H9 (cell line): ENCODE results near the gene NEK6. TPM values are rescaled to one million over a fixed set of nuclear protein-coding genes. Genes with fewer than 3 reads are reported as not detected.

Experiments
- DNase-seq: peaks from one replicate; pipeline ENCODE4 v3.0.0-alpha.2; 2017
- H2AFZ ChIP-seq: one replicate; pipeline ENCODE4 v1.6.1; 2013; ENCODE audit warnings: mild to moderate bottlenecking, low read length, control low read depth, moderate library complexity
- H2AK5ac ChIP-seq: 2 replicates; pipeline ENCODE4 v1.6.1; 2013; ENCODE audit warnings: low read length, control low read depth, mixed read lengths; ENCODE audit not compliant: insufficient read length
- H2BK120ac ChIP-seq: one replicate; pipeline ENCODE4 v1.6.1; 2013; ENCODE audit warnings: low read depth, mild to moderate bottlenecking, low read length, control low read depth, inconsistent platforms; ENCODE audit not compliant: poor library complexity, severe bottlenecking
- H2BK12ac ChIP-seq: 2 replicates; pipeline ENCODE4 v1.6.1; 2013; ENCODE audit warnings: low read length, control low read depth, mixed read lengths, low read depth; ENCODE audit not compliant: insufficient read length
- H2BK15ac ChIP-seq: 2 replicates; pipeline ENCODE4 v1.6.1; 2013; ENCODE audit warnings: low read depth, low read length, control low read depth
- H2BK20ac ChIP-seq: one replicate; pipeline ENCODE4 v1.6.1; 2013; ENCODE audit warnings: low read depth, mild to moderate bottlenecking, low read length, control low read depth, inconsistent platforms; ENCODE audit not compliant: poor library complexity, severe bottlenecking
- H2BK5ac ChIP-seq: 2 replicates; pipeline ENCODE4 v1.6.1; 2013; ENCODE audit warnings: low read length, control low read depth, mixed read lengths; ENCODE audit not compliant: insufficient read length
- H3K14ac ChIP-seq: 2 replicates; pipeline ENCODE4 v1.6.1; 2013; ENCODE audit warnings: low read length, control low read depth; ENCODE audit not compliant: insufficient read depth
- H3K18ac ChIP-seq: 2 replicates; pipeline ENCODE4 v1.6.1; 2013; ENCODE audit warnings: low read depth, mild to moderate bottlenecking, mixed read lengths, low read length, control low read depth; ENCODE audit not compliant: insufficient read length
- H3K23ac ChIP-seq: 2 replicates; pipeline ENCODE4 v1.6.1; 2013; ENCODE audit warnings: low read length, control low read depth, mixed read lengths, low read depth; ENCODE audit not compliant: insufficient read length
- H3K23me2 ChIP-seq: 2 replicates; pipeline ENCODE4 v1.6.1; 2013; ENCODE audit warnings: low read depth, mild to moderate bottlenecking, mixed read lengths, low read length, control low read depth; ENCODE audit not compliant: insufficient read length, poor library complexity, severe bottlenecking
- H3K27ac ChIP-seq: 2 replicates; pipeline ENCODE4 v1.5.1; 2013; ENCODE audit warnings: low read length, control low read depth, mixed read lengths, low read depth; ENCODE audit not compliant: insufficient read length
- H3K27me3 ChIP-seq: 2 replicates; pipeline ENCODE4 v1.6.1; 2013; ENCODE audit warnings: low read length, control low read depth, inconsistent platforms; ENCODE audit not compliant: insufficient read depth
- H3K4ac ChIP-seq: 2 replicates; pipeline ENCODE4 v1.6.1; 2013; ENCODE audit warnings: low read depth, mild to moderate bottlenecking, control low read depth, inconsistent platforms, low read length, moderate library complexity
- H3K4me1 ChIP-seq: 2 replicates; pipeline ENCODE4 v1.6.1; 2013; ENCODE audit warnings: low read length, control low read depth, inconsistent platforms; ENCODE audit not compliant: insufficient read depth
- H3K4me2 ChIP-seq: 2 replicates; pipeline ENCODE4 v1.6.1; 2013; ENCODE audit warnings: low read length, control low read depth, mixed read lengths; ENCODE audit not compliant: insufficient read length, insufficient read depth
- H3K56ac ChIP-seq: 2 replicates; pipeline ENCODE4 v1.6.1; 2013; ENCODE audit warnings: low read depth, mild to moderate bottlenecking, mixed read lengths, low read length, control low read depth; ENCODE audit not compliant: insufficient read length
- H3K79me1 ChIP-seq: 2 replicates; pipeline ENCODE4 v1.6.1; 2013; ENCODE audit warnings: low read depth, mild to moderate bottlenecking, moderate library complexity, low read length, control low read depth, inconsistent platforms; ENCODE audit not compliant: insufficient read depth, poor library complexity, severe bottlenecking
- H3K79me2 ChIP-seq: 2 replicates; pipeline ENCODE4 v1.6.1; 2013; ENCODE audit warnings: low read length, control low read depth, inconsistent platforms; ENCODE audit not compliant: insufficient read depth
- H3K9ac ChIP-seq: 2 replicates; pipeline ENCODE4 v1.6.1; 2013; ENCODE audit warnings: low read length, control low read depth, mixed read lengths; ENCODE audit not compliant: insufficient read length; ENCODE audit errors: extremely low read depth
- H3K9me3 ChIP-seq: one replicate; pipeline ENCODE4 v1.6.1; 2013; ENCODE audit warnings: low read depth, low read length, inconsistent platforms; ENCODE audit not compliant: control insufficient read depth
- H3T11ph ChIP-seq: one replicate; pipeline ENCODE4 v1.6.1; 2013; ENCODE audit warnings: mild to moderate bottlenecking, low read length, control low read depth, inconsistent platforms
- H4K20me1 ChIP-seq: one replicate; pipeline ENCODE4 v1.6.1; 2013; ENCODE audit not compliant: control insufficient read depth, insufficient read length, insufficient read depth
- H4K5ac ChIP-seq: 2 replicates; pipeline ENCODE4 v1.6.1; 2013; ENCODE audit warnings: low read depth, mild to moderate bottlenecking, mixed read lengths, low read length, control low read depth; ENCODE audit not compliant: insufficient read length
- H4K8ac ChIP-seq: replicated peaks from 2 replicates; pipeline ENCODE4 v1.6.1; 2013; ENCODE audit warnings: low read length, control low read depth, mixed read lengths, low read depth; ENCODE audit not compliant: insufficient read length
- H4K91ac ChIP-seq: 2 replicates; pipeline ENCODE4 v1.6.1; 2013; ENCODE audit warnings: low read depth, mild to moderate bottlenecking, moderate library complexity, mixed read lengths, low read length, control low read depth; ENCODE audit not compliant: insufficient read length
- H3K27ac Mint-ChIP-seq, 3 experiments: 2 replicates in 2 of 3; 3 replicates in 1 of 3; pipeline ENCODE4 v1.8.0; 2020 to 2021; ENCODE audit warnings: mixed read lengths in 3 of 3, mild to moderate bottlenecking in 1 of 3, moderate library complexity in 1 of 3
- H3K27me3 Mint-ChIP-seq: 2 replicates; pipeline ENCODE4 v1.8.0; 2021; ENCODE audit warnings: low read depth, mild to moderate bottlenecking, moderate library complexity, mixed read lengths
- H3K36me3 Mint-ChIP-seq, 3 experiments: 2 replicates in 2 of 3; 3 replicates in 1 of 3; pipeline ENCODE4 v1.8.0; 2020 to 2021; ENCODE audit warnings: low read depth in 3 of 3, mixed read lengths in 3 of 3; ENCODE audit not compliant: insufficient read depth in 1 of 3
- H3K4me1 Mint-ChIP-seq, 2 experiments: 2 replicates each; pipeline ENCODE4 v1.8.0; 2020; ENCODE audit warnings: mixed read lengths in 2 of 2
- H3K4me3 Mint-ChIP-seq, 2 experiments: 2 replicates in 1 of 2; 3 replicates in 1 of 2; pipeline ENCODE4 v1.8.0; 2020 to 2021; ENCODE audit warnings: mild to moderate bottlenecking in 2 of 2, mixed read lengths in 2 of 2, moderate library complexity in 1 of 2
- H3K9me3 Mint-ChIP-seq, 2 experiments: 2 replicates in 1 of 2; 3 replicates in 1 of 2; pipeline ENCODE4 v1.8.0; 2020; ENCODE audit warnings: mild to moderate bottlenecking in 2 of 2, mixed read lengths in 2 of 2, moderate library complexity in 1 of 2
- WGBS: extraction: QIAGEN DNeasy Blood & Tissue Kit; methylation state at CpG from one replicate; pipeline ENCODE4 v1.1.7; 2013; ENCODE audit warnings: missing lambda C conversion rate, low lambda C conversion rate, mixed read lengths; ENCODE audit not compliant: insufficient read length; ENCODE audit errors: extremely low coverage; 5-methylcytosine and 5-hydroxymethylcytosine counted together
- total RNA-seq: library from RNA; stranded (reverse); gene quantifications from 2 replicates; pipeline ENCODE4 v1.2.1, GENCODE V29; 2021
- TF ChIP-seq, protein P1 (sequence below): fragments of 200-600 bp; sonication (generic); conservative IDR thresholded peaks from 3 replicates; pipeline ENCODE4 v1.8.0; 2021; ENCODE audit warnings: antibody characterized with exemption, mild to moderate bottlenecking

NEK6 gene
- total RNA-seq, 1 experiment from 2014 or later = 14.3 TPM

DNA sequence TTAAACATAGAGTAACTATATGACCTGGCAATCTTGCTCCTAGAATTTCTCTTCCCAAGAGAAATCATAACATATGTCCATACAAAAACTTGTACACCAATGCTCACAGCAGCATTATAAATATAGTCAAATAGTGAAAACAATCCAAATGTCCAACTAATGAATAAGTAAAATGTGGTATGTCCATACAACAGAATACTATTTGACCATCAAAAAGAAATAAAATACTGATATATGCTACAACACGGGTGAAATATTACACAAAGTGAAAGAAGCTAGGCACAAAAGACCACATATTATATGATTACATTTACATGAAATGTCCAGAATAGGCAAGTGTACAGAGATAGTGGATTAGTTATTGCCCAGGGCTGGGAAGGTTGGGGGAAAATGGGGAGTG, 116.1 kb downstream of the NEK6 start:
- TF ChIP-seq, protein P1, sequence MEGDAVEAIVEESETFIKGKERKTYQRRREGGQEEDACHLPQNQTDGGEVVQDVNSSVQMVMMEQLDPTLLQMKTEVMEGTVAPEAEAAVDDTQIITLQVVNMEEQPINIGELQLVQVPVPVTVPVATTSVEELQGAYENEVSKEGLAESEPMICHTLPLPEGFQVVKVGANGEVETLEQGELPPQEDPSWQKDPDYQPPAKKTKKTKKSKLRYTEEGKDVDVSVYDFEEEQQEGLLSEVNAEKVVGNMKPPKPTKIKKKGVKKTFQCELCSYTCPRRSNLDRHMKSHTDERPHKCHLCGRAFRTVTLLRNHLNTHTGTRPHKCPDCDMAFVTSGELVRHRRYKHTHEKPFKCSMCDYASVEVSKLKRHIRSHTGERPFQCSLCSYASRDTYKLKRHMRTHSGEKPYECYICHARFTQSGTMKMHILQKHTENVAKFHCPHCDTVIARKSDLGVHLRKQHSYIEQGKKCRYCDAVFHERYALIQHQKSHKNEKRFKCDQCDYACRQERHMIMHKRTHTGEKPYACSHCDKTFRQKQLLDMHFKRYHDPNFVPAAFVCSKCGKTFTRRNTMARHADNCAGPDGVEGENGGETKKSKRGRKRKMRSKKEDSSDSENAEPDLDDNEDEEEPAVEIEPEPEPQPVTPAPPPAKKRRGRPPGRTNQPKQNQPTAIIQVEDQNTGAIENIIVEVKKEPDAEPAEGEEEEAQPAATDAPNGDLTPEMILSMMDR = no peak
- no peak overlapping the region for H2BK20ac ChIP-seq
- no peak overlapping the region for H3K9ac ChIP-seq
- no peak overlapping the region for H3K23ac ChIP-seq
- H3K79me2 ChIP-seq = peaks cover 2% of the 10 kb centered on the region; the same call in 1 of the 2 replicates
- no peaks in the 10 kb centered on the region for H4K20me1 ChIP-seq
- no peak overlapping the region for H2BK120ac ChIP-seq
- Mint-ChIP-seq H3K27me3 (no peaks in the 10 kb centered on the region), H3K4me3 (no peak overlapping the region), H3K27ac (no peak overlapping the region), H3K9me3 (peaks cover 0 to 3% of the 10 kb centered on the region in 2 experiments; a peak in 3 of 5 replicates), H3K36me3 (peaks cover 13 to 14% (median 13%) of the 10 kb centered on the region in 3 experiments), H3K4me1 (peaks cover 19 to 27% of the 10 kb centered on the region in 2 experiments)
- no peak overlapping the region for H4K8ac ChIP-seq
- H3T11ph ChIP-seq = no peak overlapping the region
- H3K56ac ChIP-seq = no peak overlapping the region
- H2BK15ac ChIP-seq = no peak overlapping the region
- H3K4ac ChIP-seq = no peak overlapping the region
- H3K23me2 ChIP-seq = no peaks in the 10 kb centered on the region
- no peak overlapping the region for H2BK12ac ChIP-seq
- no peak overlapping the region for H4K5ac ChIP-seq
- H3K27me3 ChIP-seq = no peaks in the 10 kb centered on the region
- no peak overlapping the region for H2BK5ac ChIP-seq
- peaks cover 2% of the 10 kb centered on the region; the same call in 1 of the 2 replicates for H3K4me1 ChIP-seq
- no peak overlapping the region for H3K18ac ChIP-seq
- WGBS = no CpG with 5 or more reads among the region's 1 CpG
- no peak overlapping the region for H3K14ac ChIP-seq
- H4K91ac ChIP-seq = no peak overlapping the region
- H3K9me3 ChIP-seq = no peaks in the 10 kb centered on the region
- H3K4me2 ChIP-seq = no peak overlapping the region
- no peak overlapping the region for H2AK5ac ChIP-seq
- no peak overlapping the region for H2AFZ ChIP-seq
- no peak overlapping the region for H3K27ac ChIP-seq
- H3K79me1 ChIP-seq = peaks cover 3% of the 10 kb centered on the region
- no peak for DNase-seq
